K562 (cell line): ENCODE data around the gene GALNS. TPM values are rescaled to one million over a fixed set of nuclear protein-coding genes. Genes with fewer than 3 reads are reported as not detected.

ENCODE experiments used
- ADNP ChIP-seq: fragments of 200-800 bp; sonication (Bioruptor generic); IDR thresholded peaks from 2 replicates; pipeline ENCODE4 v1.6.1; 2016; ENCODE audit warnings: missing genetic modification characterization, missing compliant biosample characterization
- EGR1 ChIP-seq: fragments of 450-650 bp; conservative IDR thresholded peaks from 2 replicates; pipeline ENCODE4 v1.6.1; 2017; ENCODE audit warnings: mild to moderate bottlenecking
- FOXA1 ChIP-seq: fragments of 450-650 bp; IDR thresholded peaks from 2 replicates; pipeline ENCODE4 v1.6.1; 2016; ENCODE audit warnings: mild to moderate bottlenecking, borderline replicate concordance
- GTF2F1 ChIP-seq: IDR thresholded peaks from 2 replicates; pipeline ENCODE4 v1.6.1; 2011; ENCODE audit warnings: low read depth, low read length, improper control_type of control experiment
- HNRNPL ChIP-seq: fragments of 200-400 bp; formaldehyde crosslinking; IDR thresholded peaks from 2 replicates; pipeline ENCODE4 v1.6.1; 2017; ENCODE audit warnings: low read depth, mild to moderate bottlenecking, low read length
- JUN ChIP-seq, 2 experiments: sonication (generic) in 1 of 2; formaldehyde crosslinking in 1 of 2; IDR thresholded peaks; 2 replicates each; pipeline versions ENCODE4 v1.6.1 to v1.8.0; 2012 to 2022; ENCODE audit warnings: borderline replicate concordance in 2 of 2, mild to moderate bottlenecking in 2 of 2, improper control_type of control experiment in 1 of 2, low read depth in 1 of 2, low read length in 1 of 2, missing genetic modification reagents in 1 of 2
- MEF2A ChIP-seq: IDR thresholded peaks from 2 replicates; pipeline ENCODE4 v1.6.1; 2011; ENCODE audit warnings: low read depth, mild to moderate bottlenecking, low read length, moderate library complexity; ENCODE audit not compliant: control insufficient read depth
- NR2F6 ChIP-seq: fragments of 450-650 bp; formaldehyde crosslinking; IDR thresholded peaks from 2 replicates; pipeline ENCODE4 v1.4.0; 2020; ENCODE audit warnings: mild to moderate bottlenecking
- NRF1 ChIP-seq, 2 experiments: fragments of 450-650 bp; IDR thresholded peaks in 1 of 2; conservative IDR thresholded peaks in 1 of 2; 2 replicates each; pipeline ENCODE4 v1.6.1; 2014; ENCODE audit warnings: mild to moderate bottlenecking in 2 of 2
- PHB ChIP-seq: fragments of 250-450 bp; sonication (Bioruptor Pico); IDR thresholded peaks from 2 replicates; pipeline ENCODE4 v1.5.0; 2021
- POLR2H ChIP-seq: IDR thresholded peaks from 2 replicates; pipeline ENCODE4 v1.6.1; 2016; ENCODE audit warnings: missing genetic modification characterization, low read depth, mild to moderate bottlenecking, control low read depth, missing compliant biosample characterization, moderate library complexity
- RAD51 ChIP-seq: fragments of 450-650 bp; IDR thresholded peaks from 2 replicates; pipeline ENCODE4 v1.7.1; 2016; ENCODE audit warnings: low read depth, mild to moderate bottlenecking, borderline replicate concordance
- RBFOX2 ChIP-seq: fragments of 200-400 bp; formaldehyde crosslinking; IDR thresholded peaks from 2 replicates; pipeline ENCODE4 v1.6.1; 2017; ENCODE audit warnings: low read depth, mild to moderate bottlenecking, low read length, moderate library complexity
- SIRT6 ChIP-seq: IDR thresholded peaks from one replicate; pipeline ENCODE4 v1.6.1; 2012; ENCODE audit warnings: low read depth, mild to moderate bottlenecking, control low read depth, inconsistent platforms, low read length, moderate library complexity
- SMARCA5 ChIP-seq: fragments of 450-650 bp; IDR thresholded peaks from 2 replicates; pipeline ENCODE4 v1.6.1; 2016
- SREBF2 ChIP-seq: sonication (generic); formaldehyde crosslinking; IDR thresholded peaks from 2 replicates; pipeline ENCODE4 v1.4.0; 2020; ENCODE audit warnings: mild to moderate bottlenecking, missing genetic modification reagents
- STAG1 ChIP-seq: sonication (generic); formaldehyde crosslinking; IDR thresholded peaks from 2 replicates; pipeline ENCODE4 v1.5.0; 2020; ENCODE audit warnings: missing genetic modification reagents, borderline replicate concordance
- STAT5B ChIP-seq: fragments of 250-450 bp; sonication (Bioruptor Pico); IDR thresholded peaks from 2 replicates; pipeline ENCODE4 v1.8.0; 2021; ENCODE audit warnings: mild to moderate bottlenecking, inconsistent platforms
- TEAD1 ChIP-seq, 2 experiments: fragments of 450-650 bp in 1 of 2; sonication (generic) in 1 of 2; formaldehyde crosslinking; IDR thresholded peaks; 2 replicates each; pipeline versions ENCODE4 v1.4.0 to v1.8.0; 2020 to 2022; ENCODE audit warnings: mild to moderate bottlenecking in 2 of 2, missing genetic modification reagents in 1 of 2
- WHSC1 ChIP-seq: IDR thresholded peaks from one replicate; pipeline ENCODE4 v1.6.1; 2012; ENCODE audit warnings: low read length, control low read depth, inconsistent platforms
- ZC3H8 ChIP-seq: fragments of 450-650 bp; IDR thresholded peaks from 2 replicates; pipeline ENCODE4 v1.6.1; 2017
- ZNF143 ChIP-seq: sonication (generic); formaldehyde crosslinking; IDR thresholded peaks from 2 replicates; pipeline ENCODE4 v1.9.0; 2022; ENCODE audit warnings: mild to moderate bottlenecking, missing genetic modification reagents
- ZNF696 ChIP-seq: fragments of 250-450 bp; sonication (Bioruptor Pico); conservative IDR thresholded peaks from 2 replicates; pipeline ENCODE4 v1.4.0; 2020; ENCODE audit warnings: mild to moderate bottlenecking, moderate library complexity
- ZZZ3 ChIP-seq: fragments of 450-650 bp; IDR thresholded peaks from 2 replicates; pipeline ENCODE4 v1.6.1; 2016; ENCODE audit warnings: antibody characterized with exemption, mild to moderate bottlenecking, moderate library complexity
- polyA plus RNA-seq, 8 experiments: library from polyadenylated mRNA; depleted of rRNA in 4 of 8; stranded (reverse) in 5 of 8; unstranded in 3 of 8; fragments of >200 nt; fragmentation: Nextera tagmentation in 2 of 8; fragmentation: Illumina TruSeq in 1 of 8; extraction: Ambion mirVana in 2 of 8; extraction: Trizol in 1 of 8; gene quantifications; 2 replicates each; pipeline versions ENCODE4 v1.2.1 to v1.2.3, GENCODE V29; 2011 to 2014; ENCODE audit warnings: inconsistent platforms in 1 of 8, missing spikeins in 1 of 8
- total RNA-seq, 7 experiments: library from RNA; depleted of rRNA in 6 of 7; stranded (reverse); fragments of >200 nt in 6 of 7; fragmentation: Illumina TruSeq in 2 of 7; extraction: Trizol in 2 of 7; gene quantifications; 2 replicates each; pipeline versions ENCODE4 v1.2.1 to v1.2.3, GENCODE V29; 2011 to 2021; ENCODE audit warnings: low replicate concordance in 1 of 7
- TF ChIP-seq, protein P1 (sequence below): fragments of 250-450 bp; sonication (Bioruptor Pico); IDR thresholded peaks from 2 replicates; pipeline ENCODE4 v1.8.0; 2021; ENCODE audit warnings: borderline replicate concordance, mild to moderate bottlenecking, moderate library complexity; ENCODE audit not compliant: poor library complexity, severe bottlenecking
- TF ChIP-seq, protein P2 (sequence below): fragments of 450-650 bp; formaldehyde crosslinking; IDR thresholded peaks from 2 replicates; pipeline ENCODE4 v1.4.0; 2022; ENCODE audit warnings: missing genetic modification characterization
- TF ChIP-seq, protein P3 (sequence below): fragments of 450-650 bp; formaldehyde crosslinking; IDR thresholded peaks from 2 replicates; pipeline ENCODE4 v1.4.0; 2022; ENCODE audit warnings: mild to moderate bottlenecking, moderate library complexity
- TF ChIP-seq, protein P4 (sequence below), 2 experiments: fragments of 250-450 bp in 1 of 2; fragments of 450-650 bp in 1 of 2; sonication (Bioruptor Pico) in 1 of 2; IDR thresholded peaks; 2 replicates each; pipeline versions ENCODE4 v1.6.1 to v1.8.0; 2016 to 2021; ENCODE audit warnings: mild to moderate bottlenecking in 2 of 2, moderate library complexity in 2 of 2, missing compliant biosample characterization in 1 of 2, missing genetic modification characterization in 1 of 2

GALNS gene
- total and polyA plus RNA-seq, 9 of the 15 experiments (the other 6 are each of a cell fraction or from before 2014, with no cell fraction given) = 0.38 to 13.2 (median 4.3) TPM

DNA sequence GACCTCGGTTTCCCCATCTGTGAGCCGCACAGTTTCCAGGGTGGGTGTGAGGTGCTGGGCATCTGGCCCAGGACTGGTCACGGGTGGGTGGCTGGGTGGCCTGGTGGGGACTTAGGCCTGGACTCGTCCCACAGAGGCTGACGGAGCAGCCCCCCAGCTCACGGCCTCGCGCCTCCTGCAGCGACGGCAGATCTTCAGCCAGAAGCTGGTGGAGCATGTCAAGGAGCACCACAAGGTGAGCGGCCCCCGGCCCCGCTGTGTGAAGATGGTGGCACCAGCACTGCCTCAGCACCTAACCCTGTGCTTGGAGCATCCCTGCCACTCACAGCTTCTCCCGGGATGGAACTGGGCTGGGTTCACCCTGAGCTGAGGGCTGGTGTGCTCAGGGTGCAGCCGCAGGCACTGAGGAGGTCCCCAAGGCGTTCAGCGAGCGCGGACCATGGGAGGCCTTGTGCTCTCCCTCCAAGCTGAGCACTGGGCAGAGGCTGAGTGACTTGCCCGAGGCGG, 50.8 kb downstream of the GALNS start (continued):
- TF ChIP-seq, protein P1, sequence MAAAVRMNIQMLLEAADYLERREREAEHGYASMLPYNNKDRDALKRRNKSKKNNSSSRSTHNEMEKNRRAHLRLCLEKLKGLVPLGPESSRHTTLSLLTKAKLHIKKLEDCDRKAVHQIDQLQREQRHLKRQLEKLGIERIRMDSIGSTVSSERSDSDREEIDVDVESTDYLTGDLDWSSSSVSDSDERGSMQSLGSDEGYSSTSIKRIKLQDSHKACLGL (CRISPR knock-in tag) = no peak
- TF ChIP-seq HNRNPL (0 out of 2 replicates have a peak, but pooled peaks have one; percentile 18), POLR2H (tag) (no peak), JUN (IDR thresholded peaks at IDR 0.05; ENCODE audit: borderline replicate concordance, low read depth, low read length) (no peak), JUN (CRISPR knock-in tag; IDR thresholded peaks at IDR 0.05; ENCODE audit: borderline replicate concordance) (0 out of 2 replicates have a peak, but pooled peaks have one; percentile 23), SREBF2 (CRISPR knock-in tag) (no peak), SIRT6 (peak; percentile 32), STAG1 (CRISPR knock-in tag) (no peak), STAT5B (CRISPR knock-in tag) (no peak), GTF2F1 (no peak), MEF2A (no peak), NR2F6 (CRISPR knock-in tag) (no peak), NRF1 (conservative IDR thresholded peaks at IDR 0.05 in 1 of 2, IDR thresholded peaks at IDR 0.05 in 1 of 2) (no peak), WHSC1 (no peak), RAD51 (no peak), EGR1 (no peak), RBFOX2 (peak; percentile 18; the same call in 1 of the 2 replicates), SMARCA5 (no peak), ADNP (tag) (no peak), FOXA1 (no peak), ZNF143 (CRISPR knock-in tag) (peak; percentile 47; the same call in 1 of the 2 replicates), TEAD1 (CRISPR knock-in tag; IDR thresholded peaks at IDR 0.05) (0 out of 4 replicates have a peak, but pooled peaks of 1 of the 2 experiments have one; percentile 28), PHB (CRISPR knock-in tag) (no peak), ZNF696 (CRISPR knock-in tag) (no peak), ZZZ3 (no peak), ZC3H8 (no peak)
- TF ChIP-seq, protein P2, sequence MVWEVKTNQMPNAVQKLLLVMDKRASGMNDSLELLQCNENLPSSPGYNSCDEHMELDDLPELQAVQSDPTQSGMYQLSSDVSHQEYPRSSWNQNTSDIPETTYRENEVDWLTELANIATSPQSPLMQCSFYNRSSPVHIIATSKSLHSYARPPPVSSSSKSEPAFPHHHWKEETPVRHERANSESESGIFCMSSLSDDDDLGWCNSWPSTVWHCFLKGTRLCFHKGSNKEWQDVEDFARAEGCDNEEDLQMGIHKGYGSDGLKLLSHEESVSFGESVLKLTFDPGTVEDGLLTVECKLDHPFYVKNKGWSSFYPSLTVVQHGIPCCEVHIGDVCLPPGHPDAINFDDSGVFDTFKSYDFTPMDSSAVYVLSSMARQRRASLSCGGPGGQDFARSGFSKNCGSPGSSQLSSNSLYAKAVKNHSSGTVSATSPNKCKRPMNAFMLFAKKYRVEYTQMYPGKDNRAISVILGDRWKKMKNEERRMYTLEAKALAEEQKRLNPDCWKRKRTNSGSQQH = no peak
- TF ChIP-seq, protein P3, sequence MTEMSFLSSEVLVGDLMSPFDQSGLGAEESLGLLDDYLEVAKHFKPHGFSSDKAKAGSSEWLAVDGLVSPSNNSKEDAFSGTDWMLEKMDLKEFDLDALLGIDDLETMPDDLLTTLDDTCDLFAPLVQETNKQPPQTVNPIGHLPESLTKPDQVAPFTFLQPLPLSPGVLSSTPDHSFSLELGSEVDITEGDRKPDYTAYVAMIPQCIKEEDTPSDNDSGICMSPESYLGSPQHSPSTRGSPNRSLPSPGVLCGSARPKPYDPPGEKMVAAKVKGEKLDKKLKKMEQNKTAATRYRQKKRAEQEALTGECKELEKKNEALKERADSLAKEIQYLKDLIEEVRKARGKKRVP (CRISPR knock-in tag) = no peak
- TF ChIP-seq, protein P4, sequence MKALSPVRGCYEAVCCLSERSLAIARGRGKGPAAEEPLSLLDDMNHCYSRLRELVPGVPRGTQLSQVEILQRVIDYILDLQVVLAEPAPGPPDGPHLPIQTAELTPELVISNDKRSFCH (CRISPR knock-in tag; IDR thresholded peaks at IDR 0.05) = no peak
- TF ChIP-seq, protein P4 (tag; IDR thresholded peaks at IDR 0.05) = no peak
